WERI-Rb-1 (cell line): ENCODE data around the gene ZBTB20.

Experiments
- DNase-seq: peaks from one replicate; pipeline ENCODE4 v3.0.0-alpha.2; 2020
- H3K27ac ChIP-seq: fragments of 250-450 bp; sonication (Bioruptor Pico); 2 replicates; pipeline ENCODE4 v1.5.1; 2020; ENCODE audit warnings: mild to moderate bottlenecking, moderate library complexity
- H3K27me3 ChIP-seq: fragments of 250-450 bp; sonication (Bioruptor Pico); 2 replicates; pipeline ENCODE4 v1.5.1; 2021; ENCODE audit warnings: mild to moderate bottlenecking, low read depth, moderate library complexity; ENCODE audit not compliant: insufficient read depth, severe bottlenecking
- H3K36me3 ChIP-seq: fragments of 250-450 bp; sonication (Bioruptor Pico); 2 replicates; pipeline ENCODE4 v1.5.1; 2020; ENCODE audit warnings: mild to moderate bottlenecking, moderate library complexity
- H3K4me3 ChIP-seq: 2 replicates; pipeline ENCODE4 v1.5.1; 2011; ENCODE audit warnings: low read depth, mild to moderate bottlenecking, control low read depth, low read length
- H3K9me3 ChIP-seq: fragments of 250-450 bp; sonication (Bioruptor Pico); 2 replicates; pipeline ENCODE4 v1.5.1; 2021; ENCODE audit warnings: mild to moderate bottlenecking, moderate library complexity; ENCODE audit not compliant: severe bottlenecking
- TF ChIP-seq, protein P1 (sequence below): IDR thresholded peaks from 2 replicates; pipeline ENCODE4 v1.5.1; 2011; ENCODE audit warnings: low read depth, mild to moderate bottlenecking, control low read depth, inconsistent platforms, low read length

ZBTB20 gene

DNA sequence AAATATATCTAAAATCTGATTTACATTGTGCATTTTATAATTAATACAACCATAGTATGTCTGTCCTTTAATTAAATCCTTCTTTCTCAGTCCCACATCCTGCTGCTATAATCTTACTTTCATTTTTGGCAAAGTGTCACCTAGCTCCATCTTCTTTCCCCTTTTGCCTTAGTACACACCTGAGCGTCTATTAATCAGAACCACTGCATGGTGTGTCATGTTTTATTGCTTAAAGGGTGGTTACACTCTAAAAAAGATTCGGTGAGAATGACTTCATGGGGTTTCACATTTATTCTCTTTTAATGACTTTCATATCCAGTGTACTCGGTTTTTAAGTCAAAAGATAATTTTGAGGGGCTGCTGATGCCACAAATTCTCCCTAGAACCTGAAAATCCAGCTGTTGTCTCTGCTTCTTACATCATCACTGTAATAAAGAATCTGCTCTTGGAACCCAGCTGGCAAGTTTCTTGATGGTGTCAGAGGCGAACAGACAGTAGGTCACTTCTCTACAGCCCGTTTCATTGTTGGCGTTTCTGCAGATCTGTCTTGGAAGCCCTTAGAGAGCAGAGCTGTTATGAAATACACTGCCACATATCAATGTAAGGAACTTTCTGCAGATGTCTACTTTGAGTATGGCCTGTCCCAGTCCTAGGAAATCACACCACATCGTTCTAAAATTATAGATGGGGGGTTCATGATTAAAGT lies 753.6 kb downstream of the ZBTB20 start:
- H3K9me3 ChIP-seq: no peaks in the 10 kb centered on the region
- no peaks in the 10 kb centered on the region for H3K36me3 ChIP-seq
- H3K27me3 ChIP-seq: peaks cover 13% of the 10 kb centered on the region
- no peak overlapping the region for H3K27ac ChIP-seq
- no peak for DNase-seq
- no peak overlapping the region for H3K4me3 ChIP-seq
- TF ChIP-seq, protein P1, sequence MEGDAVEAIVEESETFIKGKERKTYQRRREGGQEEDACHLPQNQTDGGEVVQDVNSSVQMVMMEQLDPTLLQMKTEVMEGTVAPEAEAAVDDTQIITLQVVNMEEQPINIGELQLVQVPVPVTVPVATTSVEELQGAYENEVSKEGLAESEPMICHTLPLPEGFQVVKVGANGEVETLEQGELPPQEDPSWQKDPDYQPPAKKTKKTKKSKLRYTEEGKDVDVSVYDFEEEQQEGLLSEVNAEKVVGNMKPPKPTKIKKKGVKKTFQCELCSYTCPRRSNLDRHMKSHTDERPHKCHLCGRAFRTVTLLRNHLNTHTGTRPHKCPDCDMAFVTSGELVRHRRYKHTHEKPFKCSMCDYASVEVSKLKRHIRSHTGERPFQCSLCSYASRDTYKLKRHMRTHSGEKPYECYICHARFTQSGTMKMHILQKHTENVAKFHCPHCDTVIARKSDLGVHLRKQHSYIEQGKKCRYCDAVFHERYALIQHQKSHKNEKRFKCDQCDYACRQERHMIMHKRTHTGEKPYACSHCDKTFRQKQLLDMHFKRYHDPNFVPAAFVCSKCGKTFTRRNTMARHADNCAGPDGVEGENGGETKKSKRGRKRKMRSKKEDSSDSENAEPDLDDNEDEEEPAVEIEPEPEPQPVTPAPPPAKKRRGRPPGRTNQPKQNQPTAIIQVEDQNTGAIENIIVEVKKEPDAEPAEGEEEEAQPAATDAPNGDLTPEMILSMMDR: no peak

DNA sequence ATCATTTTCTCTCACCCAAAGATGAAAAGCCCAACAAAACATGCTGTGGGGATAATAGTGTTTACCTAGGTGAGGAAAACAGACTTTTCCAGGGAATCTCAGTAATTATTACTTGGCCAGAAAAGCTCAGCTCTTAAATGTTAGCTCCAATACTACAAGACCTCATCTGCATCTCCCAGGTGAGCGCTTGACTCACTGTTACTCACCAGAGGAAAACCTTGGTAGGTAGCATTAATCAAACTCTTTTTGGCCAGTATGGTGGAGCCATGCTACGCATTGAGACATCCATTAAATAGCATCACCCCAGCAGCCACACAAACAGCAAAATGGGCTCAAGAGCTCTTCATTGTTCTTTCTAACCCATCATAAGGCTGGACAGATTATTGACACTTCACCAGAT lies 754.3 kb downstream of the ZBTB20 start:
- H3K36me3 ChIP-seq: no peaks in the 10 kb centered on the region
- no peak overlapping the region for H3K27ac ChIP-seq
- H3K4me3 ChIP-seq: no peak overlapping the region
- TF ChIP-seq, protein P1: no peak
- H3K27me3 ChIP-seq: peaks cover 13% of the 10 kb centered on the region
- H3K9me3 ChIP-seq: no peaks in the 10 kb centered on the region
- no peak for DNase-seq

DNA sequence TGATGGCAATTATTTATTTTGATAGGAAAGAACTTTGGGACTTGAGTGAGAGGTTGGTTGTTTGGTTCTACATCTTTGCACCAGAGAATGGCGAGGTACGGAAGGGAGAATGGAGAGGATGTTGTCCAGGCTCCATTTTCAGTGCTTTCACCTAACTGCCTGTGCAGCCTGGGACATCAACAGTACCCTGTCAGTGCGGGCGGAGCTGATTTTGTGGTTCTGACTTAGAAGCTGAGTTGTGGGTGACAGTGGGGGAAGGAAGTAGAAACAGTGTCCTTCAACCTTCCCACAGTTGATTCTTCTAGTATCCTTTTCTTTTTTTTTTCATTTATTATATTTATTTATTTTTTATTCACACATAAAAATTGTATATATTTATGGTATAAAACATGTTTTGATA lies 757.9 kb downstream of the ZBTB20 start:
- TF ChIP-seq, protein P1: no peak
- DNase-seq: no peak
- H3K27ac ChIP-seq: no peak overlapping the region
- no peak overlapping the region for H3K4me3 ChIP-seq
- no peaks in the 10 kb centered on the region for H3K9me3 ChIP-seq
- no peaks in the 10 kb centered on the region for H3K36me3 ChIP-seq
- peaks cover 13% of the 10 kb centered on the region for H3K27me3 ChIP-seq

DNA sequence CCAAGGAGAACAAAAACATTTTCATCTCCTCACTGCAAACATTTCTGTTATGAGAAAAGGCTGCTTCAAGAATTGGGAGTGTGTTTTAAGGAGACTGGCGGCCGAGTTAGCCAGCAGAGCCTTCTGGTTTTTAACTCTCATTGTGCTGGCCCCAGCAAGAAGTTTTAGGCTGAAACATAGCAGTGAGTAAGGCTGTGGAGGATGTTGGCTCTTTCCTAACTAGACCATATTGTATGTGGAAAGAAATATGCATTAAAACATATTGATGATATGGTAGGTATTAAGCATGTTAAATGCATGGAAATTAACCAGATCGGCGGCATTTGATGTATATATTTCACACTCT lies 762.6 kb downstream of the ZBTB20 start:
- TF ChIP-seq, protein P1: no peak
- Histone ChIP-seq H3K9me3 (no peaks in the 10 kb centered on the region), H3K27me3 (no peaks in the 10 kb centered on the region), H3K4me3 (no peak overlapping the region), H3K27ac (no peak overlapping the region), H3K36me3 (no peaks in the 10 kb centered on the region)
- DNase-seq: no peak

DNA sequence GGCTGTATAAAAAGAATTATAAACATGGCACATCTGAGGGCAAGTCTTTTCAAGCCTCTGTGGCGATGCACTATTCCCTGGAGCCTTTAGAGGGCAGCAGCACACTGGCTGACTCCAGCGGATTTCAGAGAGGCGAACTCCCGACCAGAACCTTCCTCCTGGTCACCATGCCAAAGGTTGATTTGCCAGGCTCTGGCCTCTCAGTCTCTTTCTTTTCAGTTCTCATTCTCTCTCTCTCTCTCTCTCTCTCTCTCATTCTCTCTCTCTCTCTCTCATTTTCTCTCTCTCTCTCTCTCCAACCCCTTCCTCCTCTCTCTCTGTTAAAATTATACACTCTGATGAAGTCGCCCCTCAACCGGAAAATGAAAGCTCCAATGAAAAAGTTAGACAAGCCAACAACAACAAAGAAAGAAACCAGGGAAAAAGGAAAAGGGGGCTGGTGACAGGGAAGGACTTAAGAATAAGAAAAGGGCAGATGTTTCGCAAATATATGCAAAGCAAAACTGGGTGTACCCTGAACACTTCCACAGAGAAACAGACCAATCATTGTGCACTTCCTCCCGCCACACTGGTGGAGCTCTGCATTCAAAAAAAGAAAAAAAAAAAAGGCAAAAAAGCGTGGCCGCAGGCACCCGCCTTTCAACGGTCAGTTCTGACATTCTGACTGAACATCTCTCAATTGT lies 763.1 kb downstream of the ZBTB20 start:
- Histone ChIP-seq H3K9me3 (no peaks in the 10 kb centered on the region), H3K27ac (no peak overlapping the region), H3K27me3 (no peaks in the 10 kb centered on the region), H3K36me3 (no peaks in the 10 kb centered on the region), H3K4me3 (no peak overlapping the region)
- peak; percentile 65 for DNase-seq
- TF ChIP-seq, protein P1: peak; percentile 88
